ENCODE measurements around the gene LDLRAD2. TPM values are rescaled to one million over a fixed set of nuclear protein-coding genes. Genes with fewer than 3 reads are reported as not detected.
A peak's percentile ranks its signal among the peaks of the same experiment; 100 is the strongest.

Gene LDLRAD2
- total and polyA plus RNA-seq, 10 of the 15 experiments (the other 5 are each of a cell fraction or from before 2014, with no cell fraction given): 0.04 to 0.23 (median 0.11) TPM; not detected in 7

DNA sequence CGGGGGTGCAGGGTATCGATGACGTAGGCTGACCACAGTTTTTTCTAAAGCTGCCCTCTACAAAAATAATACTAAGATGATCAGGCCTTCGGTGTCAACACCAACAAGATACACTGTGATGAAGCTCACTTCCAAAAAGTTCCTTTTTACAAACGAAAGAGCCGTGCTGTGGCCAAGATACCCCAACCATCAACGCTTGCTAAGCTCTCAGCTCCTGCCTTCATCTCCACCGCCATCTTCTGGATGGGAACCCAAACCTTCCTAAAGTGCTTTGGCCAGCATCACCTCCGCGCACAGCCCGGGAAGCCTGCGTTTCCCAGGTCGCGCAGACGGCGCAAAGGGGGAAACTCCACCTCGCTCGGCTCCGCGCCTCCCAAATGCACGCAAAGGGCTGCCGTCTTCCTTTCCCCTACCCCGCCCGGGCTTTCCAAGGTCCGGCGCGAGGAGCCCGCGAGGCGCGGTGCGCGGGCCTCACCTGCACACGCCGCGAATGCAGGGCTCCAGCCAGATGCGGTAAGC is 29.7 kb upstream of the LDLRAD2 start (continued):
- TF ChIP-seq NFYB (IDR thresholded peaks at IDR 0.05; ENCODE audit: insufficient read depth, low read depth, low read length) (0 out of 2 replicates have a peak, but pooled peaks have one; percentile 49), EP300 (IDR thresholded peaks at IDR 0.05; ENCODE audit: borderline replicate concordance in 1 of 2, control insufficient read depth in 1 of 2, low read depth in 2 of 2, low read length in 2 of 2) (peak in 1 of 2 experiments; percentile 62; a peak in 2 of 4 replicates), CBX5 (IDR thresholded peaks at IDR 0.05; ENCODE audit: low read depth) (no peak), WRNIP1 (IDR thresholded peaks at IDR 0.05; ENCODE audit: borderline replicate concordance, low read depth, low read length) (0 out of 2 replicates have a peak, but pooled peaks have one; percentile 13), IKZF2 (IDR thresholded peaks at IDR 0.05) (no peak; a peak in 1 of 4 replicates), JUNB (IDR thresholded peaks at IDR 0.05) (0 out of 2 replicates have a peak, but pooled peaks have one; percentile 23), ZNF384 (IDR thresholded peaks at IDR 0.05; ENCODE audit: borderline replicate concordance, low read depth, low read length) (peak; percentile 97), CREB1 (IDR thresholded peaks at IDR 0.05; ENCODE audit: low read depth) (peak; percentile 91), JUND (IDR thresholded peaks at IDR 0.05; ENCODE audit: low read depth, low read length) (0 out of 2 replicates have a peak, but pooled peaks have one; percentile 18), ZZZ3 (IDR thresholded peaks at IDR 0.05; ENCODE audit: control insufficient read depth, insufficient read length, low read depth) (no peak), MTA2 (IDR thresholded peaks at IDR 0.05; ENCODE audit: low read depth) (peak; percentile 13; the same call in 1 of the 2 replicates), POU2F2 (IDR thresholded peaks at IDR 0.05; ENCODE audit: borderline replicate concordance, low read depth, low read length) (peak; percentile 2; the same call in 1 of the 3 replicates), ATF7 (IDR thresholded peaks at IDR 0.05; ENCODE audit: low read depth) (peak; percentile 96), YBX1 (IDR thresholded peaks at IDR 0.05) (no peak), MEF2B (IDR thresholded peaks at IDR 0.05; ENCODE audit: partially characterized antibody, poor library complexity, severe bottlenecking) (no peak), CHD2 (IDR thresholded peaks at IDR 0.05; ENCODE audit: borderline replicate concordance, low read depth, low read length) (peak; percentile 23; the same call in 1 of the 2 replicates)
- TF ChIP-seq, protein P1, sequence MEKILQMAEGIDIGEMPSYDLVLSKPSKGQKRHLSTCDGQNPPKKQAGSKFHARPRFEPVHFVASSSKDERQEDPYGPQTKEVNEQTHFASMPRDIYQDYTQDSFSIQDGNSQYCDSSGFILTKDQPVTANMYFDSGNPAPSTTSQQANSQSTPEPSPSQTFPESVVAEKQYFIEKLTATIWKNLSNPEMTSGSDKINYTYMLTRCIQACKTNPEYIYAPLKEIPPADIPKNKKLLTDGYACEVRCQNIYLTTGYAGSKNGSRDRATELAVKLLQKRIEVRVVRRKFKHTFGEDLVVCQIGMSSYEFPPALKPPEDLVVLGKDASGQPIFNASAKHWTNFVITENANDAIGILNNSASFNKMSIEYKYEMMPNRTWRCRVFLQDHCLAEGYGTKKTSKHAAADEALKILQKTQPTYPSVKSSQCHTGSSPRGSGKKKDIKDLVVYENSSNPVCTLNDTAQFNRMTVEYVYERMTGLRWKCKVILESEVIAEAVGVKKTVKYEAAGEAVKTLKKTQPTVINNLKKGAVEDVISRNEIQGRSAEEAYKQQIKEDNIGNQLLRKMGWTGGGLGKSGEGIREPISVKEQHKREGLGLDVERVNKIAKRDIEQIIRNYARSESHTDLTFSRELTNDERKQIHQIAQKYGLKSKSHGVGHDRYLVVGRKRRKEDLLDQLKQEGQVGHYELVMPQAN (conservative IDR thresholded peaks at IDR 0.05): 0 out of 2 replicates have a peak, but pooled peaks have one; percentile 77
- TF ChIP-seq, protein P2, sequence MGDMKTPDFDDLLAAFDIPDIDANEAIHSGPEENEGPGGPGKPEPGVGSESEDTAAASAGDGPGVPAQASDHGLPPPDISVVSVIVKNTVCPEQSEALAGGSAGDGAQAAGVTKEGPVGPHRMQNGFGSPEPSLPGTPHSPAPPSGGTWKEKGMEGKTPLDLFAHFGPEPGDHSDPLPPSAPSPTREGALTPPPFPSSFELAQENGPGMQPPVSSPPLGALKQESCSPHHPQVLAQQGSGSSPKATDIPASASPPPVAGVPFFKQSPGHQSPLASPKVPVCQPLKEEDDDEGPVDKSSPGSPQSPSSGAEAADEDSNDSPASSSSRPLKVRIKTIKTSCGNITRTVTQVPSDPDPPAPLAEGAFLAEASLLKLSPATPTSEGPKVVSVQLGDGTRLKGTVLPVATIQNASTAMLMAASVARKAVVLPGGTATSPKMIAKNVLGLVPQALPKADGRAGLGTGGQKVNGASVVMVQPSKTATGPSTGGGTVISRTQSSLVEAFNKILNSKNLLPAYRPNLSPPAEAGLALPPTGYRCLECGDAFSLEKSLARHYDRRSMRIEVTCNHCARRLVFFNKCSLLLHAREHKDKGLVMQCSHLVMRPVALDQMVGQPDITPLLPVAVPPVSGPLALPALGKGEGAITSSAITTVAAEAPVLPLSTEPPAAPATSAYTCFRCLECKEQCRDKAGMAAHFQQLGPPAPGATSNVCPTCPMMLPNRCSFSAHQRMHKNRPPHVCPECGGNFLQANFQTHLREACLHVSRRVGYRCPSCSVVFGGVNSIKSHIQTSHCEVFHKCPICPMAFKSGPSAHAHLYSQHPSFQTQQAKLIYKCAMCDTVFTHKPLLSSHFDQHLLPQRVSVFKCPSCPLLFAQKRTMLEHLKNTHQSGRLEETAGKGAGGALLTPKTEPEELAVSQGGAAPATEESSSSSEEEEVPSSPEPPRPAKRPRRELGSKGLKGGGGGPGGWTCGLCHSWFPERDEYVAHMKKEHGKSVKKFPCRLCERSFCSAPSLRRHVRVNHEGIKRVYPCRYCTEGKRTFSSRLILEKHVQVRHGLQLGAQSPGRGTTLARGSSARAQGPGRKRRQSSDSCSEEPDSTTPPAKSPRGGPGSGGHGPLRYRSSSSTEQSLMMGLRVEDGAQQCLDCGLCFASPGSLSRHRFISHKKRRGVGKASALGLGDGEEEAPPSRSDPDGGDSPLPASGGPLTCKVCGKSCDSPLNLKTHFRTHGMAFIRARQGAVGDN (IDR thresholded peaks at IDR 0.05): peak; percentile 42; the same call in 1 of the 2 replicates
- TF ChIP-seq, protein P3, sequence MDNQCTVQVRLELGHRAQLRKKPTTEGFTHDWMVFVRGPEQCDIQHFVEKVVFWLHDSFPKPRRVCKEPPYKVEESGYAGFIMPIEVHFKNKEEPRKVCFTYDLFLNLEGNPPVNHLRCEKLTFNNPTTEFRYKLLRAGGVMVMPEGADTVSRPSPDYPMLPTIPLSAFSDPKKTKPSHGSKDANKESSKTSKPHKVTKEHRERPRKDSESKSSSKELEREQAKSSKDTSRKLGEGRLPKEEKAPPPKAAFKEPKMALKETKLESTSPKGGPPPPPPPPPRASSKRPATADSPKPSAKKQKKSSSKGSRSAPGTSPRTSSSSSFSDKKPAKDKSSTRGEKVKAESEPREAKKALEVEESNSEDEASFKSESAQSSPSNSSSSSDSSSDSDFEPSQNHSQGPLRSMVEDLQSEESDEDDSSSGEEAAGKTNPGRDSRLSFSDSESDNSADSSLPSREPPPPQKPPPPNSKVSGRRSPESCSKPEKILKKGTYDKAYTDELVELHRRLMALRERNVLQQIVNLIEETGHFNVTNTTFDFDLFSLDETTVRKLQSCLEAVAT (IDR thresholded peaks at IDR 0.05): peak; percentile 73; the same call in 1 of the 2 replicates
- TF ChIP-seq, protein P4, sequence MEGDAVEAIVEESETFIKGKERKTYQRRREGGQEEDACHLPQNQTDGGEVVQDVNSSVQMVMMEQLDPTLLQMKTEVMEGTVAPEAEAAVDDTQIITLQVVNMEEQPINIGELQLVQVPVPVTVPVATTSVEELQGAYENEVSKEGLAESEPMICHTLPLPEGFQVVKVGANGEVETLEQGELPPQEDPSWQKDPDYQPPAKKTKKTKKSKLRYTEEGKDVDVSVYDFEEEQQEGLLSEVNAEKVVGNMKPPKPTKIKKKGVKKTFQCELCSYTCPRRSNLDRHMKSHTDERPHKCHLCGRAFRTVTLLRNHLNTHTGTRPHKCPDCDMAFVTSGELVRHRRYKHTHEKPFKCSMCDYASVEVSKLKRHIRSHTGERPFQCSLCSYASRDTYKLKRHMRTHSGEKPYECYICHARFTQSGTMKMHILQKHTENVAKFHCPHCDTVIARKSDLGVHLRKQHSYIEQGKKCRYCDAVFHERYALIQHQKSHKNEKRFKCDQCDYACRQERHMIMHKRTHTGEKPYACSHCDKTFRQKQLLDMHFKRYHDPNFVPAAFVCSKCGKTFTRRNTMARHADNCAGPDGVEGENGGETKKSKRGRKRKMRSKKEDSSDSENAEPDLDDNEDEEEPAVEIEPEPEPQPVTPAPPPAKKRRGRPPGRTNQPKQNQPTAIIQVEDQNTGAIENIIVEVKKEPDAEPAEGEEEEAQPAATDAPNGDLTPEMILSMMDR (IDR thresholded peaks at IDR 0.05 in 2 of 3, conservative IDR thresholded peaks at IDR 0.05 in 1 of 3; ENCODE audit: control insufficient read depth in 2 of 3, extremely low read depth in 1 of 3, insufficient read depth in 1 of 3, low read depth in 3 of 3, low read length in 3 of 3): peak; percentile 19 to 58 (median 36); a peak in 4 of 6 replicates

Data from GM12878 (cell line).